G401.6 (cell line): ENCODE measurements around the gene AARS2.
"Not testable (repeated sequence)": the region's sequence is repeated elsewhere in the genome, so short reads cannot be mapped to it uniquely, and the experiment has no call there.

Experiments
- FAIRE-seq: peaks from 2 replicates; lab custom pipeline; 2012; peaks lifted over from hg19 to GRCh38; lab: Jason Lieb, UNC

AARS2 gene

GRCh38 chr6:44329858-44330257, 16.7 kb upstream of the AARS2 start:
- FAIRE-seq = no peak

GRCh38 chr6:44328203-44328602, 15.1 kb upstream of the AARS2 start:
- not testable (repeated sequence) for FAIRE-seq

GRCh38 chr6:44327760-44328159, 14.6 kb upstream of the AARS2 start:
- peak; percentile 3 for FAIRE-seq

GRCh38 chr6:44327096-44327495, 13.9 kb upstream of the AARS2 start:
- FAIRE-seq = no peak

- FAIRE-seq = no peak
These were observed 8.1 kb upstream of the AARS2 start for GRCh38 chr6:44321210-44321609.

GRCh38 chr6:44317136-44317631, 4.0 kb upstream of the AARS2 start:
- FAIRE-seq = not testable (repeated sequence)

GRCh38 chr6:44316481-44316880, 3.3 kb upstream of the AARS2 start:
- no peak for FAIRE-seq

- no peak for FAIRE-seq
These were observed 2.8 kb upstream of the AARS2 start for GRCh38 chr6:44315951-44316350.

- no peak for FAIRE-seq
These were observed 2.4 kb upstream of the AARS2 start for GRCh38 chr6:44315516-44315915.

- not testable (repeated sequence) for FAIRE-seq
These were observed 1.5 kb upstream of the AARS2 start for GRCh38 chr6:44314657-44315056.

GRCh38 chr6:44311767-44312166, 1.4 kb downstream of the AARS2 start:
- no peak for FAIRE-seq

GRCh38 chr6:44311304-44311703, 1.8 kb downstream of the AARS2 start:
- FAIRE-seq = no peak

GRCh38 chr6:44310241-44310640, 2.9 kb downstream of the AARS2 start:
- no peak for FAIRE-seq

- FAIRE-seq = no peak
These were observed 3.5 kb downstream of the AARS2 start for GRCh38 chr6:44309631-44310030.

GRCh38 chr6:44309092-44309491, 4.1 kb downstream of the AARS2 start:
- FAIRE-seq = no peak

GRCh38 chr6:44307217-44307616, 5.9 kb downstream of the AARS2 start:
- no peak for FAIRE-seq

GRCh38 chr6:44306710-44307109, 6.4 kb downstream of the AARS2 start:
- FAIRE-seq = no peak

GRCh38 chr6:44305200-44305725, 7.9 kb downstream of the AARS2 start:
- no peak for FAIRE-seq

- FAIRE-seq = no peak
These were observed 8.6 kb downstream of the AARS2 start for GRCh38 chr6:44304282-44305199.

- no peak for FAIRE-seq
These were observed 9.3 kb downstream of the AARS2 start for GRCh38 chr6:44303842-44304241.

GRCh38 chr6:44302856-44303255, 10.3 kb downstream of the AARS2 start:
- FAIRE-seq = no peak

- no peak for FAIRE-seq
These were observed 11.2 kb downstream of the AARS2 start for GRCh38 chr6:44301782-44302564.

- FAIRE-seq = no peak
These were observed 12.0 kb downstream of the AARS2 start for GRCh38 chr6:44301106-44301505.
